SH-SY5Y (cell line): Measurements from ENCODE around the gene EXOC2.

ENCODE experiments used
- GATA2 ChIP-seq: IDR thresholded peaks from 2 replicates; pipeline ENCODE4 v1.6.1; 2011; ENCODE audit warnings: mild to moderate bottlenecking, low read depth, low read length
- GATA3 ChIP-seq: IDR thresholded peaks from 2 replicates; pipeline ENCODE4 v1.6.1; 2011; ENCODE audit warnings: low read depth, mild to moderate bottlenecking, low read length, moderate library complexity

DNA sequence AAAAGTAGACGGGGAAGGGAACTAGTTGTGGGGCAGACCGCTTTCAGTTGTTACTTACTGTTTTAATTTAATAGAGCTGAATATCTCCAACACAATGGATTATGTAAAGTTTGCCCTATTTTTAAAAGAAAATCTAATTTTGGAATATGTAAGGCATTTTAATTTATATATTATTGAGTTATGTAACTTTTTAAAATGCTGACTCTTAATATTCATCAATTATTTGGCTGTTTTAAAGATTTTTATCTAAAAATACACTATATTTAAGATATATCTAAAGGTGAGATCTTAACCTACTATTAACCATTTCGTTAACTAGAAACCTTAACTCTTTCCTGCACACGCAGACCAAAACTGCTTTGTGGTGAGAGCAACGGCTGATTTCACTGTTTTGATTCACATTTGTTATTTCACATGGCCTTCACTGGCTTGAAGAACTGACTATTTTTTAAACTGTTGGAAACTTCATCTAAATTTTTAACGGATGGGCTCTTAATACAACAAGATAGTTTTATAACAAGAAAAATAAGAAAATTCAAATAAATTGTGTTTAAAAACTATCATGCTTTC is 123.9 kb downstream of the EXOC2 start:
- no peak for TF ChIP-seq GATA2
- TF ChIP-seq GATA3 = no peak
